ENCODE results near the gene AIG1. TPM values are rescaled to one million over a fixed set of nuclear protein-coding genes. Genes with fewer than 3 reads are reported as not detected.
A peak's percentile ranks its signal among the peaks of the same experiment; 100 is the strongest.

Gene AIG1
- total RNA-seq, 2 donors from 2014 or later = 15.6 to 27.0 TPM

GRCh38 chr6:143200167-143200770 lies 139.6 kb downstream of the AIG1 start:
- ATAC-seq = no peak
- intact Hi-C loops (cut with DNase I, micrococcal nuclease) = no loop called here
- no peak for DNase-seq

DNA sequence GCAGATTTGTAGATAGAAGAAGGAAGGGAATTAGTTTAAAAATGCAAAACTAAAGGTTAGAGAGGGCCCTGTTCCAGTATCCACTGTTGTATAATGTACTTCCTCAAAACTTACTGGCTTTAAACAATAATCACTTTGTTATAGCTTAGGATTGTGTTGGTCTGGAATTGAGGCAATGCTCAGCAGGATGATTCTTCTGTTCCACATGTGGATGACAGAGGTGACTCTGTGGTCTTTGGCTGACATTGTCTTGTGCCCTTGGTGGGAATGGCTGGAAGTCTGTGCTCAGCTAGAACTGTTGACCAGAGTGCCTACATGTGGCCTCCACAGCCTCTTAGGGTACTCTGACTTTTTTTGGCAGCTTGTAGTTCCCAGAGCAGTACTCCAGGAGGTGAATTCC lies 143.4 kb downstream of the AIG1 start:
- DNase-seq = no peak
- intact Hi-C loops (cut with DNase I, micrococcal nuclease) = no loop called here
- ATAC-seq = no peak

GRCh38 chr6:143205131-143205535 lies 144.4 kb downstream of the AIG1 start:
- ATAC-seq = no peak
- no peak for DNase-seq

DNA sequence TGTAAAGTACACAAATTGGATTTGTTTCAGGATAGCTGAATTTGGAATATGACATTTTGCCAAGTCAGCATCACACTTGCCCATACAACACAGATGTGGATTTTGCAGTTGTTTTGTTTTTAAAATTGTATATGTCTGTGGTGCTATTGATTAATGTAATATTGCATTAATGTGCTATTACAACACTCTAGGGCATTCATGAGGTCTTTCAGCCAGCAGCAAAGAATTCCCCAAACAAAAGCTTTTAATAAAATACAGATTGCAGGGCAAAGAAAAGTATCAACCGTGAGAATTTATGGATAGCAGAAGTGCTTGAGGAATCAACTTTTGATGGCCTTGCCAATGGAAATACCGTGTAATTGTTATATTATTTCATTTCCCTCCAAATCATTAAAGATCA lies 144.9 kb downstream of the AIG1 start:
- intact Hi-C loops (cut with DNase I, micrococcal nuclease) = no loop called here
- DNase-seq (no peak), ATAC-seq (no peak)

More at GRCh38 chr6:143205131-143205535, 144.4 kb downstream of the AIG1 start:
- intact Hi-C loops (cut with DNase I, micrococcal nuclease) = no loop called here

DNA sequence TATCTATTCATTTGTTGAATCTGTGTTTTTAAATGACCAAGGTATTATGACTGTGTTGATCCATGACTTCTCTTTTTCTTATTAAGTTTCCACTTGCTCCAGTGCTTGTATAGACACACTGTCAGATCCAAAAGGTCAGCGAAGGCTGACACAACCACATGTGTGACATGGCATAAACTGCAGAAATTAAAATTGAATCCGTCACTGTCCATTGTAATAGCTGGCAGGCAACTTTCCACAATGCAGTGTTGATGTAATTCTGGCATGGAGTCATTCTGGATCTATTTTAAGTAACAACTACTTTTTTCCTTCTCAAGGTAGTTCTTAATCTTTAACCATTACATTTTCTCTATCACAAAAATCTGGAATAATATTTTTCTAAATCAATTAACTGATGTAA lies 145.3 kb downstream of the AIG1 start:
- no peak for DNase-seq

GRCh38 chr6:143206550-143206949 lies 145.9 kb downstream of the AIG1 start:
- intact Hi-C loops (cut with DNase I, micrococcal nuclease) = no loop called here
- no peak for ATAC-seq
- DNase-seq = no peak

More for the DNA sequence above, 145.3 kb downstream of the AIG1 start:
- intact Hi-C loops (cut with DNase I, micrococcal nuclease) = no loop called here
- no peak for ATAC-seq

DNA sequence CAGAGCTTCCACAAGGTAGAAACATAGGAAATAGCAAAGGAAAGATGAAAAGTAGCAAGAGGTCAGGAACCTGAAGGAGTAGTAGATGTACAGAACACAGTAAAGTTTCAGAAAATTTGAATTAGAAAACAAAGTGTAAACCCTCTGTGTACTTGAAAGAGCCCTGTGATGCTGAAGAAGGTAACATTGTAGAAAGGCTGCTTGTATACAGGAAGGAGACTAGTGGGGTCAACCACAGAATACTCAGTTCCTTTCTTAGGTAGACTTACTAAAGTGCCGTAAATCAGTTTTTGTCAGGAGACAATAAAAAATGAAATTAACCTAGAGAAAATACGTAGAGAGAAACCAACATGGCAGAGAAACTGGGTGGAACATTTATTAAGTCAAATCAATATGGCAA lies 149.7 kb downstream of the AIG1 start:
- ATAC-seq = no peak
- intact Hi-C loops (cut with DNase I, micrococcal nuclease) = no loop called here

DNA sequence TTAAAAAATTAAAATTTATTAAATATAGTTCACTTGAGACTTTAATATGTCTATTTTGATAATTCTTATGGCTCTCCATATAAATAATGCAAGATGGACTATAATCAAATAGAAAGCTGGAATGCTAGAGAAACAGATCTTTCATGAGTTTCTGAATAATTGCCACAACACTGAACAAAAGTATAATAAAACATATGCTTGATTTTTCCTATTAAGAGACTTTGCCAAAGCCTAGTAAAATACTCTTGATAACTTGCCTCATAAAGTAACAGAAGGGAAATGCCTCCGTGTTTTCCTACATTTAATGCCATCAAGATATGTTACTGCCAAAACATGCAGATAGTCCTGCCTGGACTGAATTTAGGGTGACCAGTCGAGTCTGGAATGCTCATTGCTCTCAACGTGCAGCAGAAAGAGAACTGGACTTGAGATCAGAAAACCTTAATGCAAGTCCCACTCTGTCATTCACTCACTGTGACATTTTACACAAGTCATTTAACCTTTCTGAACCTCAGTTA lies 153.2 kb downstream of the AIG1 start:
- intact Hi-C loops (cut with DNase I, micrococcal nuclease) = no loop called here
- DNase-seq = no peak
- no peak for ATAC-seq

More for the DNA sequence above, 149.7 kb downstream of the AIG1 start:
- DNase-seq = no peak

DNA sequence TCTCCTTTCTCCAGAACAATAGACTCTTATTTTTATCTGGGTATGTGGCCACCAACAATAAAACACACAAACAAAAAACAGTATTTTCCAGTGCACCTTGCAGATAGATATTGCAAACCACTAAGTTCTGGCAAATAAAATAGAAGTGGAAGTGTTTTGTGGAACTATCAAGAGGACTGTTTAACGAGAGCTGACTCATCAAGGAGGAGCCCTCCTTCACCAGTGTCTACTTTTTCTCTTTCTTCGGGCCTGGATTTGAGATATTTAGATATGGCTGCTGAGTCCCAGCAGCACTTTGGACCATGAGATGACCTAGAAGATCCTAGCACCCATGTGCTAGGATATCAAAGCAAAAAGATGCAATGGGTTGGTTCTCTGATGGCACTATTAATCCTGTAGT lies 154.7 kb downstream of the AIG1 start:
- ATAC-seq (no peak), DNase-seq (no peak)
- intact Hi-C loops (cut with DNase I, micrococcal nuclease) = no loop called here

GRCh38 chr6:143215771-143216170 lies 155.1 kb downstream of the AIG1 start:
- no peak for DNase-seq

DNA sequence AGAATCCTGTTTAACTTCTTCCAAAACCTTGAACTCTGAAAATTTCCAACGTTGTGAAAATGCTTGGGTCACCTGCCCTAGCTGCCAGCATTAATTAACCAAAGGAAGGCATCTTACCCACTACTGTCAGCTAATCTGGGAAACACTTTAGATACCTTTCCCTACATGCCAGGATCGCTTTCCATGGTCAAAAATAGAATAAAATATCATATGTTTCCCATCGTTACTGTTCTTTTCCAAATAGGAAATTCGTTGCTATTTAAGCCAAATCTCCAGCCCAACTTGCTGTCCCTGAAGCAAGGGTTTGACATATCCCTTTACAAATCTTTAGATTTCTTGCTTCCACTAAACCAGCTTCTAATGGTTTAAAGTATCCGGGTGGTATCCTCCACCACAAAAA lies 157.5 kb downstream of the AIG1 start:
- intact Hi-C loops (cut with DNase I, micrococcal nuclease) = no loop called here
- no peak for ATAC-seq

More at GRCh38 chr6:143215771-143216170, 155.1 kb downstream of the AIG1 start:
- intact Hi-C loops (cut with DNase I, micrococcal nuclease) = no loop called here
- ATAC-seq = no peak

DNA sequence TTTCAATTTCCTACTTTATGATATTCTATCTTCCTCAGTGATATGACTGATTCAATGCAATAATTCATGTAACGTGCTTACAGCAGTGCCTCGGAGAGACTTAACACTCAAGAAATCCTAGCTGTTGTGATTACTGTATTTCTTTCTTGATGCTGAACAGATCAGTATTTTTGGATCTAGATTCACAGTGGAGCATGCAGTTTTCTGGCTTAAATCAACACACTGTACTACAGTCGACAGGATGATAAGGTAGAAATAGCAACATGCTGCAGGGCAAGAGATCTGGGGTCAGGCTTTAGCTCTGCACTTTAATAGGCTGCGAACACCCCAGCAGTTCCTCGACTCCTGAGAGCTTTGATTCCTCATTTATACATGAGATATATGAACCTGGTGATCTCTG lies 161.0 kb downstream of the AIG1 start:
- DNase-seq (no peak), ATAC-seq (no peak)
- intact Hi-C loops (cut with DNase I, micrococcal nuclease) = no loop called here

More for the DNA sequence above, 157.5 kb downstream of the AIG1 start:
- DNase-seq = no peak

DNA sequence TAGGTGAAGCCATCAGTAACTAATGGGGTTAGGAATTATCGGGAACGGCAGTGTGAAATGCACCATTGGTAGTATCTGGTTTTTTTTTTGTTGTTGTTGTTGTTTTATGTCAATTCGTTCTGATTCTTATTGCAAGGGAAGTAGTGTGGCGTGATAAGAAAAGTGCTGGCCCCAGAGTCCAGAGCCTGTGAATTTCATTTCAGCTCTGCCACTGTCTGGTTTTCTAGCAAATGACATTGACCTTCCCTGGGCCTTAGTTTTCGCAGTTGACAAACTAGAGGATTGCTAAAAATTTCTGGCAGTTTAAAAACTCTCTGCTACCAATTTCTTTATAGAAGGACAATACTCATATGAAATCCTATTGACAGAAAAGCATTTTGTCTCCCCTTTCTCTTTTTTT lies 161.6 kb downstream of the AIG1 start:
- no peak for DNase-seq
- intact Hi-C loops (cut with DNase I, micrococcal nuclease) = no loop called here
- ATAC-seq = no peak

GRCh38 chr6:143222801-143223231 lies 162.1 kb downstream of the AIG1 start:
- intact Hi-C loops (cut with DNase I, micrococcal nuclease) = no loop called here
- no peak for ATAC-seq
- no peak for DNase-seq

- DNase-seq (peak; percentile 64 to 72), ATAC-seq (peak; percentile 100)
- intact Hi-C loops (cut with DNase I, micrococcal nuclease) = no loop called here
Observed at GRCh38 chr6:143223895-143224294, 163.2 kb downstream of the AIG1 start.

GRCh38 chr6:143224516-143224915 lies 163.8 kb downstream of the AIG1 start:
- no peak for DNase-seq
- intact Hi-C loops (cut with DNase I, micrococcal nuclease) = no loop called here
- no peak for ATAC-seq

DNA sequence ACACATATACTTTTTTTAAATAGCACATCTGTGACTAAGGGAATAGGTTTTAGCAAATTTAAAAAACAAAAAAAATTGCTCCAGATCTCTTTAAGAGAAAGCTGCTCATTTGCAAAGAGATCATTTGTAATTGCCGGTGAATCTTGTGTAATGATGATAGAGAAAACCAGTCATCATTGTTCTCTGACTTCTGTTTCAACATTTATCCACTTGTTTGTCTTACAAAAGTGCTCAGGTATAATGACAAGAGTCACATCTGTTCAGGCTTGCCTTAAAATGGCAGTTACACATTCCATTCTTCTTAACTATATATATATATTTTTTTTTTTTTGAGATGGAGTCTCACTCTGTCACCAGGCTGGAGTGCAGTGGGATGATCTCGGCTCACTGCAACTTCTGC lies 165.2 kb downstream of the AIG1 start:
- intact Hi-C loops (cut with DNase I, micrococcal nuclease) = no loop called here
- ATAC-seq = no peak
- no peak for DNase-seq

DNA sequence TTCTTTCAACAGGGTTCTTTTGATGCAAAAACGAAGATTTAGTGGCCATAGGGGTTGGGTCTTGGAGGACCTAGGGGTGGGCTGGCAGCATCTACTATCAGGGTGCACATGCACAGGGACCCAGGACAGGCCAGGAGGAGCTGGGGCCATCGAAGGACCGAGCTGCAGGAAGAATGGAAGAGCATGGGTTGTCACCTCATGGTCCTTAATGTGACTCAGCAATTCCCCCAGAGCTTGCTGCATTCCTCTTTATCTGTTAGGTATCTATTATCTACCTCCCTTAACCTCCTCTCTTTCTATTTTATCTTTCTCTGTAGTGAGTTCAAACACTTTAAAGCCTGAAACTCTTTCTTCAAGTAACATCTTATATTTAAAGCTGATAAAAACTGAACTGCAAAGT lies 167.0 kb downstream of the AIG1 start:
- no peak for DNase-seq
- ATAC-seq = no peak
- intact Hi-C loops (cut with DNase I, micrococcal nuclease) = no loop called here

DNA sequence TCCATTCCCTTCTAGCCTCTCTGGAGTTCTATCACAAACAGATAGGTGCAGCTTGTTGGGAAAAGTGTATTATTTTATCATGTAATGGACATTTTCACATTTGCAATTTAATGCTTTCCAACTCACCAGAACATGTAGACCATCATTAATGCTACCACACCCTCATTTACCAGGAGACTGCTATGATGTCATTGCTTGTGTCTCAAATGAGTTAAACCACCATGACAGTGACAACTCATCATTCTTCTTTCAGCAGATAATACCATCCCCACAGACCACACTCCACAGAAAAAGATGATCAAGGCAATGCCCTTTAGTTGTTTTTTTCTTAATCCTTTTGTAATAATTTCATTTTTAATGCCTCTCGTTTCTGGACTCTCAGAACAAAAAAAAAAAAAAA lies 168.7 kb downstream of the AIG1 start:
- no peak for DNase-seq
- intact Hi-C loops (cut with DNase I, micrococcal nuclease) = no loop called here
- ATAC-seq = no peak

- peak in 1 of 2 donors; percentile 30 for DNase-seq
Observed at GRCh38 chr6:143232849-143233248, 172.2 kb downstream of the AIG1 start.

More at GRCh38 chr6:143232849-143233248, 172.2 kb downstream of the AIG1 start:
- ATAC-seq = no peak
- intact Hi-C loops (cut with DNase I, micrococcal nuclease) = no loop called here
